Caco-2 (cell line): ENCODE data around the gene FOXR1. TPM values are rescaled to one million over a fixed set of nuclear protein-coding genes. Genes with fewer than 3 reads are reported as not detected.

Source experiments
- BruUV-seq: library from RNA; stranded (reverse); fragments of 400-500 nt; replicated peaks from 2 replicates; lab custom pipeline; 2021; lab: Mats Ljungman, UMichigan
- CTCF ChIA-PET: fragments of 300-600 bp; sonication (Branson Sonifier 250); formaldehyde crosslinking; loops from one replicate; lab custom pipeline; 2022; ENCODE audit warnings: antibody characterized with exemption; lab: Charles Lee
- POLR2A ChIA-PET: fragments of 300-600 bp; sonication (Branson Sonifier 250); formaldehyde crosslinking; loops from one replicate; lab custom pipeline; 2022; ENCODE audit warnings: antibody characterized with exemption; lab: Charles Lee
- DNase-seq, 2 experiments: peaks; one replicate each; pipeline versions ENCODE4 v3.0.0 to v3.0.0-alpha.2; 2020 to 2022
- H3K27me3 ChIP-seq: replicated peaks from 2 replicates; pipeline ENCODE4 v1.6.0; 2011; ENCODE audit warnings: low read length; ENCODE audit not compliant: control insufficient read depth, insufficient read depth
- H3K36me3 ChIP-seq: 2 replicates; pipeline ENCODE4 v1.5.1; 2011; ENCODE audit warnings: low read length; ENCODE audit not compliant: control insufficient read depth, insufficient read depth
- H3K4me1 ChIP-seq: fragments of 250-450 bp; sonication (Bioruptor Pico); 2 replicates; pipeline ENCODE4 v1.5.1; 2020; ENCODE audit warnings: mild to moderate bottlenecking
- H3K4me3 ChIP-seq: 2 replicates; pipeline ENCODE4 v1.5.1; 2011; ENCODE audit warnings: low read depth, mild to moderate bottlenecking, control low read depth, low read length
- H3K9me3 ChIP-seq: fragments of 250-450 bp; sonication (Bioruptor Pico); 2 replicates; pipeline ENCODE4 v1.5.1; 2020; ENCODE audit warnings: mild to moderate bottlenecking, moderate library complexity
- H3K27ac Mint-ChIP-seq: one replicate; pipeline ENCODE4 v1.8.0; 2022; ENCODE audit warnings: mixed read lengths; ENCODE audit not compliant: unreplicated experiment
- H3K27me3 Mint-ChIP-seq: one replicate; pipeline ENCODE4 v1.8.0; 2022; ENCODE audit warnings: mixed read lengths; ENCODE audit not compliant: insufficient read depth, unreplicated experiment
- H3K36me3 Mint-ChIP-seq: one replicate; pipeline ENCODE4 v1.8.0; 2022; ENCODE audit warnings: mild to moderate bottlenecking, mixed read lengths; ENCODE audit not compliant: insufficient read depth, unreplicated experiment
- H3K4me1 Mint-ChIP-seq: one replicate; pipeline ENCODE4 v1.8.0; 2022; ENCODE audit warnings: low read depth, mixed read lengths; ENCODE audit not compliant: unreplicated experiment
- H3K4me3 Mint-ChIP-seq: one replicate; pipeline ENCODE4 v1.8.0; 2022; ENCODE audit warnings: mild to moderate bottlenecking, moderate library complexity, mixed read lengths; ENCODE audit not compliant: unreplicated experiment
- H3K9me3 Mint-ChIP-seq: one replicate; pipeline ENCODE4 v1.8.0; 2022; ENCODE audit warnings: mixed read lengths; ENCODE audit not compliant: unreplicated experiment
- CTCF ChIP-seq, 2 experiments: fragments of 200-600 bp in 1 of 2; IDR thresholded peaks; 1 replicate in 1 of 2; 2 replicates in 1 of 2; pipeline versions ENCODE4 v1.5.1 to v1.8.0; 2011 to 2022; ENCODE audit warnings: antibody characterized with exemption in 1 of 2, control low read depth in 1 of 2, inconsistent platforms in 1 of 2, low read depth in 1 of 2, low read length in 1 of 2, mild to moderate bottlenecking in 1 of 2, moderate library complexity in 1 of 2; ENCODE audit not compliant: insufficient read depth in 1 of 2, severe bottlenecking in 1 of 2, unreplicated experiment in 1 of 2
- intact Hi-C: fragments of 100-400 bp; cut with micrococcal nuclease; formaldehyde crosslinking; loops from one replicate; pipeline ENCODE4 v1.10.0; 2022; ENCODE audit not compliant: unreplicated experiment
- total RNA-seq: library from RNA; stranded (reverse); gene quantifications from 2 replicates; pipeline ENCODE4 v1.2.3, GENCODE V29; 2022

The FOXR1 gene
- total RNA-seq, 1 experiment from 2014 or later, result not detected

- Mint-ChIP-seq H3K27me3 (no peaks in the 10 kb centered on the region), H3K4me1 (peaks cover 68% of the 10 kb centered on the region), H3K36me3 (peaks cover 90% of the 10 kb centered on the region), H3K9me3 (no peaks in the 10 kb centered on the region), H3K4me3 (no peak overlapping the region), H3K27ac (peak overlapping the region; percentile 11)
- peaks cover 82% of the 10 kb centered on the region for H3K4me1 ChIP-seq
- no peaks in the 10 kb centered on the region for H3K27me3 ChIP-seq
- no peaks in the 10 kb centered on the region for H3K9me3 ChIP-seq
- ChIA-PET CTCF (no interaction called here), POLR2A (no interaction called here)
- H3K4me3 ChIP-seq, result no peak overlapping the region
- BruUV-seq, result no TSS peak
- no peak for TF ChIP-seq CTCF (IDR thresholded peaks at IDR 0.05; ENCODE audit: insufficient read depth in 1 of 2, low read depth in 1 of 2, low read length in 1 of 2, severe bottlenecking in 1 of 2, unreplicated experiment in 1 of 2)
- intact Hi-C loops, result no loop called here
- no peak for DNase-seq
- peaks cover 21% of the 10 kb centered on the region for H3K36me3 ChIP-seq
These were observed 54.0 kb downstream of the FOXR1 start for GRCh38 chr11:119025541-119025940.

GRCh38 chr11:119025978-119026766 lies 54.6 kb downstream of the FOXR1 start:
- peaks cover 68% of the 10 kb centered on the region for H3K4me1 Mint-ChIP-seq
- H3K4me3 Mint-ChIP-seq, result no peak overlapping the region
- Histone ChIP-seq H3K4me1 (peaks cover 77% of the 10 kb centered on the region), H3K4me3 (no peak overlapping the region), H3K36me3 (peaks cover 21% of the 10 kb centered on the region), H3K27me3 (no peaks in the 10 kb centered on the region), H3K9me3 (no peaks in the 10 kb centered on the region)
- intact Hi-C loops, result no loop called here
- peak overlapping the region; percentile 11 for H3K27ac Mint-ChIP-seq
- TF ChIP-seq CTCF (IDR thresholded peaks at IDR 0.05; ENCODE audit: insufficient read depth in 1 of 2, low read depth in 1 of 2, low read length in 1 of 2, severe bottlenecking in 1 of 2, unreplicated experiment in 1 of 2), result no peak
- H3K27me3 Mint-ChIP-seq, result no peaks in the 10 kb centered on the region
- DNase-seq, result no peak
- ChIA-PET CTCF (interaction anchor here (0.6 kb wide), 1 partner anchor 447 kb away, joined by 3 read pairs; no protein-coding TSS in a partner anchor), POLR2A (interaction anchor here (0.6 kb wide), 1 partner anchor 28 kb away, joined by 5 read pairs; no protein-coding TSS in a partner anchor)
- no TSS peak for BruUV-seq
- H3K9me3 Mint-ChIP-seq, result no peaks in the 10 kb centered on the region
- H3K36me3 Mint-ChIP-seq, result peaks cover 89% of the 10 kb centered on the region

GRCh38 chr11:119026970-119027369 lies 55.4 kb downstream of the FOXR1 start:
- no TSS peak for BruUV-seq
- TF ChIP-seq CTCF (IDR thresholded peaks at IDR 0.05; ENCODE audit: insufficient read depth in 1 of 2, low read depth in 1 of 2, low read length in 1 of 2, severe bottlenecking in 1 of 2, unreplicated experiment in 1 of 2), result no peak
- CTCF ChIA-PET, result interaction anchor here (0.5 to 0.6 kb wide), 2 partner anchors 45 to 236 kb away, joined by 3 read pairs; partner anchors contain the start of gene DDX6
- intact Hi-C loops, result no loop called here
- H3K27me3 Mint-ChIP-seq, result no peaks in the 10 kb centered on the region
- peaks cover 21% of the 10 kb centered on the region for H3K36me3 ChIP-seq
- H3K36me3 Mint-ChIP-seq, result peaks cover 81% of the 10 kb centered on the region
- H3K4me1 Mint-ChIP-seq, result peaks cover 65% of the 10 kb centered on the region
- no peak overlapping the region; the same call in 1 of the 2 replicates for H3K4me3 ChIP-seq
- H3K27me3 ChIP-seq, result no peaks in the 10 kb centered on the region
- no peaks in the 10 kb centered on the region for H3K9me3 ChIP-seq
- no peaks in the 10 kb centered on the region for H3K9me3 Mint-ChIP-seq
- peaks cover 69% of the 10 kb centered on the region for H3K4me1 ChIP-seq
- H3K4me3 Mint-ChIP-seq, result peak overlapping the region; percentile 39
- peak; percentile 49 to 82 for DNase-seq
- peak overlapping the region; percentile 90 for H3K27ac Mint-ChIP-seq
- POLR2A ChIA-PET, result no interaction called here
